HG02840 (cell line): ENCODE results near the gene RENBP.

Source experiments
- ATAC-seq: cut with Tn5 transposase; IDR thresholded peaks from one replicate; pipeline ENCODE4 v1.9.1; 2021; ENCODE audit warnings: mild to moderate bottlenecking, moderate library complexity, moderate number of reproducible peaks; ENCODE audit not compliant: unreplicated experiment, low FRiP score

The RENBP gene

DNA sequence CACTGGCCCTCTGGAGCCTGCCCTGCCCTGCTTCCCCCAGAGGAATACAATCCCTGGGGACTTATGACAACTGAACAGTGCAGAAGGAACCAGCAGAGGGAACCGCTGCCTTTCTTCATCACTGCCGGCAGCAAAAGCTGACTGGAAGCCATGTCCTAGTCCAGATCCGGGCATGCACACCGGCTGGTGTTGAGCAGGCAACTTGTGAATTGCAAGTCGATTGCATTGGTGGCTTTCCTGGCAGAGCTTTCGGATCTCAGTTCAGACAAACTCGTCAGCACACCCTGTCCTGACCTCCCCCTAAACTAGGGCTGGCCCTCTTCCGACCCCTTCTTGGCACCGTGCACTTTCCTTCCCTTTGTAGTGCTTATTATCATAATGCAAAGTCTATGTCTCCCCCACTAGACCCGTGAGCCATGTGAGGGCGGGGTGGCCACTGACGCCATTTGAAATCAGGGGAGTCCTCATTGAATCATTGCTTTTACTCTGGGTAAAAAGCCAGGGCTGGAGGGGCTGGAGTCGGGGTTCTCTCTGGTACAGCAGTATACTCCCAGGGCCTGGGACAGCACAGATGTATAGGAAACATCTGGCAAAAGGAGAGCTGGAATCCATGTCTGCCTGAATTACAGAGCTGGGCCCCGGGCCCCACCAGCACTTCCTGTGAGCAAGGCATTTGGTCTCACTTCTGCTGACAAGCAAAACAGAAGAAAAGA lies 20.1 kb downstream of the RENBP start:
- no peak for ATAC-seq

GRCh38 chrX:153922932-153923857 lies 21.2 kb downstream of the RENBP start:
- ATAC-seq = no peak

DNA sequence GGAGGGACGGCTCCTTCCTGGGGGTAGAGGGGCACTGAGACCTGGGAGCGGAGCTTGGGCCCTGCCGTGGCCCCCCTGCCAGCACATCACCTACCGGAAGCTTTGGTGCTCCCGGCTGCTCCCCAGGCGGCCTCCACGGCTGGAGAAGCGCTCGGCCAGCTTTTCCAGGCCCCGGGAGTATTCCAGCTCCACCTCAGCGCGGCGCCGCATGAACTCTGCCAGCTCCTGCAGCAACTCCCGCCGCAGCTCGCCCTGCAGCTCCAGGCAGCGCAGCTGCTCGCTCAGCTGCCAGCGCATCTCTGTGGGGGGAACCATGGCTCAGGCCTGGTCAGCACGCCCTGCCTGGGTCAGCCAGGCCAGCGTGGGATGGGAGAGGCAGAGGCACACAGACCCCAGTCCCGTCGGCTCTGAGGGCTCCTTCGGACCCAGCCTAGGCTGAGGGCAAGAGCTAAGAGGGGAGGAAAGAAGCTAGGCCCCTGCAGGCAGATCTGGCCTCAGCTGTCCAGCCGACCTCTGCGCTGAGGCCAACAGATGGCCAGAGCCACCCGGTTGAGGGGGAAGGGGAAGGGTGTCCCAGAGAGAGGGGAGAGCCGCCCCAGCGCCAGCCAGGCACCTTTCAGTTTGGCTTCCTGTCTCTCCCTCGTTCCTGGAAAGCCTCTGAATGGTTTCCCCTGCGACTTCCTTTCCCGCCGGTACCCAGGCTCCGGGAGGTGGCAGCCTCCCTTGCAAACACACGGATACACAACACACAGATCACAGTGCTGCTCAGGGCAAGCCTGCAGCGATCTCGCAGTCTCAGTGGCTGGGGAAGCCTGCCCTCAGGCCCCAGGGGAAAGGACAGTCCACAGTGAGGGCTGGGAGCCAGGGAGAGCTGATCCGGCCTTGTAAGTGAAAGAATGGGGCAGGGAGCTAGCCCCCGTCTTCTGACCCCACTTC lies 22.7 kb downstream of the RENBP start:
- no peak for ATAC-seq

GRCh38 chrX:153921070-153921469 lies 23.4 kb downstream of the RENBP start:
- ATAC-seq = no peak

DNA sequence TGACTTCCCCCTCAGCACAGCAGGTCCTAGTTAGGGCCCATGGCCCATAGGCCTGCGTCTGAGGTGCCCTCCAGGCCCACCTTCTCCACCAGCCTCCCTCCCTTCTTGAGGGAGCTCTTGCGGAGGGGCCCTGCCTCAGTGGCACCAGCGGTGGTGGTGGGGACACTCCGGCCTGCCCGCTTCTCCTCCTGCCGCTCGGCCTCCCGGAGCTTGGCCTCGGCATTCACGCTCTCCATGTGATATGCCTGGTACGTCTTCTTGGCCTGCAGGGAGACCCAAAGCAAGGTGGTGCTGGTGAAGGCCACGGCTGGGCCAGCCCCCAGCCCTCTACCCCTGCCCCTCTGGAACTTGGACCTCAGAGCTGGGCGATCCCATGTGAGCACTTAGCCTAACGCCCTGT lies 23.9 kb downstream of the RENBP start:
- no peak for ATAC-seq

GRCh38 chrX:153919281-153919680 lies 25.2 kb downstream of the RENBP start:
- ATAC-seq = no peak

DNA sequence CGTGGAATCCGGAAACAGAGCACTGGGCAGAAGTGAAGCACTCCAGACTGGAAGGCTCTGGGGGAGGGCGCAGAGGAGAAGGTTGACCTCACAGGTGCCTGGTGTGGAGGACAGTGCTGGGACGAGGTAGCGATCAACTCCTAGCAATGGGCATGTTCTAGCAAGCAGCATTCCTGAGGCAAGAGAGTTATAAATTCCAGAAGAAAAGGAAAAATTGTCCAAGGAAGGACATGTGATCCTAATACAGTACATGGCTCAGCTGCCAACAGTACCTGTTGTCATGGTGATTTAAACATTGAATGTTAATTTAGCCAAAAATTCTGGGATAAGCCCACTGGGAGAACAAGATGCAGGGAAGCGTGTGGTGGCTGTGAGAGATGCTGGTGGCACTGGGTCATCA lies 26.6 kb downstream of the RENBP start:
- no peak for ATAC-seq

DNA sequence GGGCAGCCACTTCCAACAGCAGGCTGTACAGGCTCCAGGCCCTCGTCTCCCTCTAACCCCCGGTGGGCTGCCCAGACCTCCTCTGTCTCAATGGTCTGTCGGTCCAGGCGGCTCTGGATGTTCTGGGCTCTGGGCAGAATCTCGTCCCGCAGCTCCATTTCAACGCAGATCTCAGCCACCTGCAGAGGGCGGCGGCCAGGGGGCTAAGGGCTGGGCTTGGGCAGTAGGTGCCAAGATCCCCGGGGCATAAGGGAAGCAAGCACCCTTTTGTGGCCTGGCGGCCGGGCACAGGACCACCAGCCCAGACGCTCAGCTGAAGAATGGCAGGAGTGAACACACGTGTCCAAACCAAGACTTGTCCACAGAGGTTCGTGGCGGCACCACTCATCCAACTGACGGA lies 30.7 kb downstream of the RENBP start:
- no peak for ATAC-seq

GRCh38 chrX:153913211-153913610 lies 31.2 kb downstream of the RENBP start:
- no peak for ATAC-seq

DNA sequence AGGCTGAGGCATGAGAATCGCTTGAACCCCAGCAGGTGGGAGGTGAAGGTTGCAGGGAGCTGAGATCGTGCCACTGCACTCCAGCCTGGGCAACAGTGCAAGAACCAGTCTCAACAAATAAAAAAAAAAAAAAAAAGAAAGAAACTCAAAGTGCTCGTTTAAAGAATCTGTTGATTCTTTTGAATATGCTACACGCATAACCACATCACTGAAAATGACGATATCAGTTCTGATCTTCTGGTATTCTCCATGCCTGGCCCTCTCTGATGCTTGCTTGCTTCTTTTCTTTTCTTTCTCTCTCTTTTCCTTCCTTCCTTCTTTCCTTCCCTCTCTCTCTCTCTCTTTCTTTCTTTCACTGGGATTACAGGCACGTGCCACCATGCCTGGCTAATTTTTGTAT lies 32.6 kb downstream of the RENBP start:
- ATAC-seq = no peak

DNA sequence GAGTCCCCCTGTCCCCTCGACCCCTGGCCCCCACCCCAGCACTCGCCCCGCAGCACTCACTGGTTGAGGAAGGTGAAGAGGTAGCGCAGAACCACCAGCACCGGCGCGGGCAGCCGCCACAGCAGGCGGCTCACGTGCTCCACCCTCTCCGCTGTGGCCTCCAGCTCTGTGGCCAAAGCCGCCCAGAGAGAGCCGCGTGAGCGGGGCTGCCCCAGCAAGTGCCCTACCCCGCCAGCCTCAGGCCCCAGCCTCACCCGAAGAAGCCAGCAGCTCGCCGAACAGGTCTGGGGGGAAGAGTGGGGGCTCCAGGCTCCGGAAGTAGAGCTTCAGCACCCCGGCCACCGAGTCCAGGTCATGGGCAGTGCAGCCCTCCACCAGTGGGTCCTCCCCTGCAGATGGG lies 34.0 kb downstream of the RENBP start:
- ATAC-seq = no peak

- no peak for ATAC-seq
These were observed 34.5 kb downstream of the RENBP start for GRCh38 chrX:153909980-153910360.

DNA sequence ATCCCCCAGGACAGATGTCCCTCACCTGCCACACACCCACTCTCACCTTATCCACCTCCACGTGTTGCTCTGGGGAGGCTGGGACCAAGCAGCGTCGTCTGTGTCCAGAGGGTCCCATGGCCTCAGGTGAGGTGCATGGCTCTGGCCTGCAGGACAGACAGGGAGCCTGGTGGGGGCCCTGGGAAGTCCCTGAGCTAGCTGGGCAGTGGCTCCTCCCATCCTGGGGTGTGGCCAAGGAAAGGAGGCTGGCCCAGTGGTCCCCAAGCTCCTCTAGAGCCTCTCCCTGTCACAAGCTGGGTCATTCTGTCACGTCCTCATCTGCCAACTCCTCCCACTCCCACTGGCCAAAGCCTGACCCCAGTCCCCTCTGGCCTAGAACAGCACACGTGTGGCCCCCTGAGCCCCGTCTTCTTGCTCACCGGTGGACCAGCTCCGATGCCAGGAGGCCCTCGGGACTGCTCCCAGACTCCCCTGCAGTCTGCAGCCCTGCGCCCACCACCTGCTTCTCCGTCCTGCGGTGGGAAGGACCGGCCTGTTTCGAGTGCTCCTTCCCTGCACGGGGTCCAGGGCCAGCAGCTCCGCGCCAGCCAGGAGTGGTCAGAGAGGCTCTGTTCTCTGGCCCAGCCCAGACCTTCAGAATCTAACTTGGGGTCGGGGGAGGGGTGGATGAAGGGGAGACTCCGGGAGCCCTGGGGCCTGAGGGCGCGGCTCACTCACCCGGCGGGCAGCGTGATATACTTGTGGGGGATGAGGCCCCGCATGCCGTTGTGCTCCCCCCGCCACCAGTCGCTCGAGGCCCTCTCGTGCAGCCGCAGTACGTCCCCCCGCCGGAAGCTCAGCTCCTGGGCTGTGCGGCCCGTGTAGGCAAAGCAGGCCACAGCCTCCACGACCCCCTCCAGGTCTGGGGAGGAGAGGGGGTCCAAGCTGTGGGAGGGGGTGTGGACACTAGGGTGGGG lies 35.1 kb downstream of the RENBP start:
- no peak for ATAC-seq

GRCh38 chrX:153908219-153908860 lies 36.1 kb downstream of the RENBP start:
- no peak for ATAC-seq

DNA sequence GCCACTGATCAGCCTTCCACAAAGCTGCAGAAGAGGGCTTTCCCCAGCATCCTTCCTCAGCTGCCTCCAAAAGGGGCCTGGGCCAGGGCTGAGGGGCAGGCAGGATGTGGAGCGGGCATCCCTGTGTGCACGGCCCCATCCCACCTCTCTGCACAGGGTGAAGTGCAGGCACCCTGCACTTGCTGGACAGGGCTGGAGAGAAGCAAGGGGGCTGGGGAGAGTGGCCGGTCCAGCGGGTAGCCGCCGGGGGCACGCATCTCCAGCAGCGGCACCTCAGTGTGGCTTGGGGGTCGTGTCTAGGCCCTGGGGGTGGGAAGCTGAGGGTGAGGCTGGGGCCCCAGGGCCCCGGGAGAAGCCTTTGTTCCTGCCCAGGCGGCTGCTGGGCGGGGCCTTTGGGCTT lies 37.0 kb downstream of the RENBP start:
- ATAC-seq = no peak

- ATAC-seq = no peak
These were observed 38.1 kb downstream of the RENBP start for GRCh38 chrX:153906126-153906917.

DNA sequence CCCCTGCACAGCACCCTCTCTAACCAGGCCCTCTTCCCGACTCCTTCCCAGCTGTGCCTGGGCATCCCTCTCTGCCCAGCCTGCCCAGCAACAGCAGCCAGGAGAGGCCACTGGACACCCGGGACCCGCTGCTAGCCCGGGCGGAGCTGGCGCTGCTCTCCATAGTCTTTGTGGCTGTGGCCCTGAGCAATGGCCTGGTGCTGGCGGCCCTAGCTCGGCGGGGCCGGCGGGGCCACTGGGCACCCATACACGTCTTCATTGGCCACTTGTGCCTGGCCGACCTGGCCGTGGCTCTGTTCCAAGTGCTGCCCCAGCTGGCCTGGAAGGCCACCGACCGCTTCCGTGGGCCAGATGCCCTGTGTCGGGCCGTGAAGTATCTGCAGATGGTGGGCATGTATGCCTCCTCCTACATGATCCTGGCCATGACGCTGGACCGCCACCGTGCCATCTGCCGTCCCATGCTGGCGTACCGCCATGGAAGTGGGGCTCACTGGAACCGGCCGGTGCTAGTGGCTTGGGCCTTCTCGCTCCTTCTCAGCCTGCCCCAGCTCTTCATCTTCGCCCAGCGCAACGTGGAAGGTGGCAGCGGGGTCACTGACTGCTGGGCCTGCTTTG lies 38.9 kb downstream of the RENBP start:
- ATAC-seq = no peak
